SK-N-SH (cell line): ENCODE data around the gene FUNDC2. TPM values are rescaled to one million over a fixed set of nuclear protein-coding genes. Genes with fewer than 3 reads are reported as not detected.

Experiments used
- CTCF ChIA-PET: fragments of 300-600, 350-600 bp; formaldehyde crosslinking; extraction: SDS; loops from one replicate; lab custom pipeline; 2021; lab: Yijun Ruan, JAX
- POLR2A ChIA-PET: fragments of 350-600 bp; sonication (Branson Sonifier 250); formaldehyde crosslinking; extraction: SDS; loops from one replicate; lab custom pipeline; 2020; ENCODE audit warnings: antibody characterized with exemption, inconsistent platforms; lab: Yijun Ruan, JAX
- DNase-seq: peaks from one replicate; pipeline ENCODE4 v3.0.0; 2012
- H2AFZ ChIP-seq: fragments of 200-600 bp; sonication (generic); 2 replicates; pipeline ENCODE4 v1.8.1; 2016; ENCODE audit warnings: antibody characterized with exemption, mild to moderate bottlenecking, low read depth
- H3F3A ChIP-seq: fragments of 200-600 bp; sonication (generic); replicated peaks from 2 replicates; pipeline ENCODE3; 2016; ENCODE audit warnings: antibody characterized with exemption, mild to moderate bottlenecking; ENCODE audit not compliant: insufficient read depth
- H3K27ac ChIP-seq, 2 experiments: fragments of 200-500 bp in 1 of 2; fragments of 200-600 bp in 1 of 2; sonication (Bioruptor generic) in 1 of 2; sonication (generic), shearing (Covaris generic) in 1 of 2; 2 replicates each; pipeline versions ENCODE4 v1.5.1 to v1.6.1; 2014 to 2016; ENCODE audit warnings: low read depth in 2 of 2, inconsistent platforms in 1 of 2, low read length in 1 of 2, mild to moderate bottlenecking in 1 of 2, mixed read lengths in 1 of 2
- H3K27me3 ChIP-seq: fragments of 200-600 bp; sonication (generic), shearing (Covaris generic); 2 replicates; pipeline ENCODE4 v1.6.1; 2016; ENCODE audit warnings: mixed run types; ENCODE audit not compliant: insufficient read depth
- H3K36me3 ChIP-seq, 2 experiments: fragments of 200-500 bp in 1 of 2; fragments of 200-600 bp in 1 of 2; sonication (Bioruptor generic) in 1 of 2; sonication (generic) in 1 of 2; replicated peaks in 1 of 2; 2 replicates each; pipeline versions ENCODE3 to v1.5.1; 2014 to 2016; ENCODE audit warnings: low read length in 1 of 2, mild to moderate bottlenecking in 1 of 2; ENCODE audit not compliant: insufficient read depth in 2 of 2, control insufficient read depth in 1 of 2
- H3K4me1 ChIP-seq, 2 experiments: fragments of 200-500 bp in 1 of 2; fragments of 200-600 bp in 1 of 2; sonication (Bioruptor generic) in 1 of 2; sonication (generic), shearing (Covaris generic) in 1 of 2; 2 replicates each; pipeline versions ENCODE4 v1.5.1 to v1.6.1; 2014 to 2016; ENCODE audit warnings: low read depth in 1 of 2, low read length in 1 of 2, mixed run types in 1 of 2; ENCODE audit not compliant: insufficient read depth in 2 of 2, control insufficient read depth in 1 of 2
- H3K4me2 ChIP-seq: fragments of 200-600 bp; sonication (generic), shearing (Covaris generic); 2 replicates; pipeline ENCODE4 v1.6.1; 2017; ENCODE audit warnings: mixed run types
- H3K4me3 ChIP-seq, 2 experiments: fragments of 200-500 bp in 1 of 2; fragments of 200-600 bp in 1 of 2; sonication (Bioruptor generic) in 1 of 2; sonication (generic), shearing (Covaris generic) in 1 of 2; 2 replicates each; pipeline versions ENCODE4 v1.5.1 to v1.8.1; 2014 to 2016; ENCODE audit warnings: low read depth in 2 of 2, inconsistent platforms in 1 of 2, low read length in 1 of 2, mild to moderate bottlenecking in 1 of 2, mixed read lengths in 1 of 2, moderate library complexity in 1 of 2
- H3K79me2 ChIP-seq: fragments of 200-600 bp; sonication (generic); 2 replicates; pipeline ENCODE4 v1.8.1; 2017; ENCODE audit warnings: mild to moderate bottlenecking; ENCODE audit not compliant: insufficient read depth
- H3K9ac ChIP-seq: fragments of 200-600 bp; sonication (generic); 2 replicates; pipeline ENCODE4 v1.6.1; 2017; ENCODE audit warnings: mixed run types
- H3K9me2 ChIP-seq: fragments of 200-600 bp; sonication (generic); 2 replicates; pipeline ENCODE4 v1.6.1; 2017; ENCODE audit warnings: mixed run types
- H3K9me3 ChIP-seq: fragments of 200-600 bp; sonication (generic); 2 replicates; pipeline ENCODE4 v1.6.1; 2017; ENCODE audit warnings: mixed run types, mild to moderate bottlenecking, moderate library complexity
- H4K20me1 ChIP-seq: fragments of 200-600 bp; sonication (generic); 2 replicates; pipeline ENCODE4 v1.6.1; 2017; ENCODE audit warnings: mild to moderate bottlenecking, mixed run types; ENCODE audit not compliant: insufficient read depth
- CTCF ChIP-seq: fragments of 200-600 bp; sonication (generic); IDR thresholded peaks from 2 replicates; pipeline ENCODE4 v1.6.1; 2017; ENCODE audit warnings: antibody characterized with exemption, mild to moderate bottlenecking, moderate library complexity
- EP300 ChIP-seq, 2 experiments: IDR thresholded peaks; 2 replicates each; pipeline versions ENCODE4 v1.4.0 to v1.6.1; 2012; ENCODE audit warnings: borderline replicate concordance in 1 of 2, low read depth in 1 of 2, low read length in 1 of 2
- FOXJ3 ChIP-seq: sonication (generic); formaldehyde crosslinking; IDR thresholded peaks from 2 replicates; pipeline ENCODE4 v1.5.1; 2020; ENCODE audit warnings: mild to moderate bottlenecking, missing genetic modification reagents
- FOXM1 ChIP-seq: IDR thresholded peaks from 2 replicates; pipeline ENCODE4 v1.4.0; 2012; ENCODE audit warnings: low read depth, mild to moderate bottlenecking
- GABPA ChIP-seq: IDR thresholded peaks from 2 replicates; pipeline ENCODE4 v1.4.0; 2012; ENCODE audit warnings: low read depth, mild to moderate bottlenecking
- IRF3 ChIP-seq: fragments of 150-350 bp; IDR thresholded peaks from 2 replicates; pipeline ENCODE4 v1.6.1; 2016; ENCODE audit warnings: mild to moderate bottlenecking, low read depth, low read length
- MEF2A ChIP-seq: IDR thresholded peaks from 2 replicates; pipeline ENCODE4 v1.4.0; 2012; ENCODE audit warnings: low read depth, borderline replicate concordance
- MXI1 ChIP-seq: IDR thresholded peaks from 2 replicates; pipeline ENCODE4 v1.6.1; 2012; ENCODE audit warnings: mild to moderate bottlenecking, low read depth, low read length, improper control_type of control experiment
- NFIC ChIP-seq: IDR thresholded peaks from 2 replicates; pipeline ENCODE4 v1.4.0; 2012; ENCODE audit warnings: borderline replicate concordance
- NRF1 ChIP-seq: IDR thresholded peaks from 2 replicates; pipeline ENCODE4 v1.6.1; 2012; ENCODE audit warnings: low read depth, mild to moderate bottlenecking, low read length
- PBX3 ChIP-seq: IDR thresholded peaks from 2 replicates; pipeline ENCODE4; 2012
- RFX5 ChIP-seq: IDR thresholded peaks from 2 replicates; pipeline ENCODE4 v1.6.1; 2012; ENCODE audit warnings: mild to moderate bottlenecking, improper control_type of control experiment, low read length
- RXRA ChIP-seq: IDR thresholded peaks from 2 replicates; pipeline ENCODE4 v1.4.0; 2012; ENCODE audit warnings: low read depth, mild to moderate bottlenecking, borderline replicate concordance
- SIN3A ChIP-seq: IDR thresholded peaks from 2 replicates; pipeline ENCODE4 v1.6.1; 2012; ENCODE audit warnings: low read depth, mild to moderate bottlenecking, low read length, moderate library complexity, borderline replicate concordance
- SMC3 ChIP-seq: IDR thresholded peaks from 2 replicates; pipeline ENCODE4 v1.6.1; 2012; ENCODE audit warnings: low read depth, low read length, improper control_type of control experiment
- TCF12 ChIP-seq: IDR thresholded peaks from 2 replicates; pipeline ENCODE4 v1.4.0; 2012
- TEAD4 ChIP-seq: IDR thresholded peaks from 2 replicates; pipeline ENCODE4 v1.4.0; 2012; ENCODE audit warnings: mild to moderate bottlenecking, borderline replicate concordance; ENCODE audit not compliant: insufficient read depth
- ZBTB33 ChIP-seq: IDR thresholded peaks from 2 replicates; pipeline ENCODE4 v1.4.0; 2012; ENCODE audit warnings: low read depth, borderline replicate concordance
- WGBS: methylation state at CpG from one replicate; pipeline ENCODE4 v1.1.6; 2017; ENCODE audit warnings: low lambda C conversion rate; 5-methylcytosine and 5-hydroxymethylcytosine counted together
- polyA plus RNA-seq, 3 experiments: library from polyadenylated mRNA; depleted of rRNA; stranded (reverse); fragments of >200 nt; gene quantifications; 2 replicates each; pipeline ENCODE4 v1.2.3, GENCODE V29; 2012

The FUNDC2 gene
- polyA plus RNA-seq, 1 of the 3 experiments (the other 2 are of a cell fraction) = 55.9 TPM

- Histone ChIP-seq H3K27ac (peak overlapping the region; percentile 91 to 93), H3F3A (peaks cover 4% of the 10 kb centered on the region), H3K27me3 (no peaks in the 10 kb centered on the region), H3K4me1 (no peaks in the 10 kb centered on the region; a peak in 1 of 4 replicates), H3K9me3 (no peaks in the 10 kb centered on the region), H4K20me1 (no peaks in the 10 kb centered on the region), H3K4me3 (peak overlapping the region; percentile 64 to 66), H3K4me2 (peak overlapping the region; percentile 73), H2AFZ (peak overlapping the region; percentile 7; the same call in 1 of the 2 replicates), H3K79me2 (peaks cover 44% of the 10 kb centered on the region), H3K9me2 (no peaks in the 10 kb centered on the region), H3K36me3 (no peaks in the 10 kb centered on the region), H3K9ac (peak overlapping the region; percentile 88)
- 37% methylated on average over 14 of the region's 14 CpGs for WGBS
- ChIA-PET CTCF (interaction anchor here (1.3 to 2.4 kb wide), 2 partner anchors 46 to 110 kb away, joined by 3 to 7 read pairs; no protein-coding TSS in a partner anchor), POLR2A (interaction anchor here (1.1 to 1.4 kb wide), 2 partner anchors 10 to 29 kb away, joined by 4 to 5 read pairs; no protein-coding TSS in a partner anchor)
- TF ChIP-seq TEAD4 (no peak), MXI1 (no peak), RFX5 (no peak), SIN3A (no peak), NRF1 (no peak), RXRA (no peak), NFIC (no peak), ZBTB33 (no peak), CTCF (no peak), FOXJ3 (CRISPR knock-in tag) (no peak), FOXM1 (no peak), TCF12 (no peak), GABPA (no peak), SMC3 (no peak), EP300 (IDR thresholded peaks at IDR 0.05; ENCODE audit: borderline replicate concordance in 1 of 2, low read depth in 1 of 2, low read length in 1 of 2) (no peak), IRF3 (no peak), PBX3 (no peak), MEF2A (no peak)
- no peak for DNase-seq
Observed at GRCh38 chrX:155027509-155028066, 944 bp downstream of the FUNDC2 start.
